Fibroblast of pulmonary artery (primary cell): ENCODE results near the gene C1QTNF9B.

ENCODE experiments used
- DNase-seq: peaks from one replicate; pipeline ENCODE4 v3.0.0-alpha.2; 2010; ENCODE audit warnings: low read depth
- H3K4me3 ChIP-seq: replicated peaks from 2 replicates; pipeline ENCODE4 v1.5.1; 2011; ENCODE audit warnings: low read depth, mild to moderate bottlenecking, control low read depth, low read length, moderate library complexity
- TF ChIP-seq, protein P1 (sequence below): IDR thresholded peaks from 2 replicates; pipeline ENCODE4 v1.5.1; 2011; ENCODE audit warnings: mild to moderate bottlenecking, control low read depth, low read length, inconsistent platforms; ENCODE audit errors: missing control alignments

Gene C1QTNF9B

DNA sequence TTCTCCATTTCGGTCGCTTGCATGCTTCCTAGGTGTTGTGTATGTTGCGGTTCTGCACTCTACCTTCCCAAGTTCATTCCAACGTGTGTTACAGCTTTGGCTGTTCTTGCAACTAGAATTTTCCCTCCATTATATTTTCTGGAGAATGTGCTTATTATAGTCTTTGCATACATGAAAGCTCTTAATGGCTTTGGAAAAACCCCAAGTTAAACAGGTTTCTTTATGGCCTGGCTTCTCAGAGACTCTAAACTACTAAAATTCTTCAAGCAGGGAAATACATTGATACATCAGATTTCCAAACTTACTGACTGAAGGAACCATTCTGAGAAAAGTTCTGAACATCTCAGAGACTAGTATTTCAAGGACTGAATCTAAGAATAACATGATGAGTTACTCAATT, 20.0 kb downstream of the C1QTNF9B start:
- H3K4me3 ChIP-seq, result no peak overlapping the region
- DNase-seq, result no peak
- TF ChIP-seq, protein P1, sequence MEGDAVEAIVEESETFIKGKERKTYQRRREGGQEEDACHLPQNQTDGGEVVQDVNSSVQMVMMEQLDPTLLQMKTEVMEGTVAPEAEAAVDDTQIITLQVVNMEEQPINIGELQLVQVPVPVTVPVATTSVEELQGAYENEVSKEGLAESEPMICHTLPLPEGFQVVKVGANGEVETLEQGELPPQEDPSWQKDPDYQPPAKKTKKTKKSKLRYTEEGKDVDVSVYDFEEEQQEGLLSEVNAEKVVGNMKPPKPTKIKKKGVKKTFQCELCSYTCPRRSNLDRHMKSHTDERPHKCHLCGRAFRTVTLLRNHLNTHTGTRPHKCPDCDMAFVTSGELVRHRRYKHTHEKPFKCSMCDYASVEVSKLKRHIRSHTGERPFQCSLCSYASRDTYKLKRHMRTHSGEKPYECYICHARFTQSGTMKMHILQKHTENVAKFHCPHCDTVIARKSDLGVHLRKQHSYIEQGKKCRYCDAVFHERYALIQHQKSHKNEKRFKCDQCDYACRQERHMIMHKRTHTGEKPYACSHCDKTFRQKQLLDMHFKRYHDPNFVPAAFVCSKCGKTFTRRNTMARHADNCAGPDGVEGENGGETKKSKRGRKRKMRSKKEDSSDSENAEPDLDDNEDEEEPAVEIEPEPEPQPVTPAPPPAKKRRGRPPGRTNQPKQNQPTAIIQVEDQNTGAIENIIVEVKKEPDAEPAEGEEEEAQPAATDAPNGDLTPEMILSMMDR, result no peak

DNA sequence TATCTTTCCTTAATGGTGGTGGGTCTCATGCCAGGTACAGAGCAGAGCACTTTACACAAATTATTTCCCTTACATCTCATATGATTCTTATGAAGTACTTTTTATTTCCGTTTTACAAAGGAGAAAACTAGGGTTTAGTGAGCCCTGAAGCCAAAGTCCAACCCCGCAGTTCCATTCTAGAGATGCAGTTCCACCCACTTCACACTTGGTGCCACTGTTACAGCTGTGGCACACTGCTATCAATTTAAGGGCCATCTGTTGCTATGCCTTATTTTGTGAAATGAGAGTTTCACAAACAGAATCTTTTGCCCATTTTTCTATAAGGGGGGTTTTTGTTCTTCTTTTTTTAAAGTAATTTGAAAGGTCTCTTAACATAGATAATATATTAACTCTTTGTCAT, 21.0 kb downstream of the C1QTNF9B start:
- DNase-seq, result peak; percentile 38
- TF ChIP-seq, protein P1, result peak; percentile 57
- no peak overlapping the region for H3K4me3 ChIP-seq

GRCh38 chr13:23871616-23872220, 25.6 kb downstream of the C1QTNF9B start:
- TF ChIP-seq, protein P1, result peak; percentile 46
- peak; percentile 61 for DNase-seq

GRCh38 chr13:23870356-23871140, 26.8 kb downstream of the C1QTNF9B start:
- no peak overlapping the region for H3K4me3 ChIP-seq
- no peak for DNase-seq
- TF ChIP-seq, protein P1, result no peak

More at GRCh38 chr13:23871616-23872220, 25.6 kb downstream of the C1QTNF9B start:
- H3K4me3 ChIP-seq, result no peak overlapping the region

GRCh38 chr13:23868521-23868920, 28.8 kb downstream of the C1QTNF9B start:
- H3K4me3 ChIP-seq, result no peak overlapping the region
- TF ChIP-seq, protein P1, result no peak
- peak; percentile 57 for DNase-seq

DNA sequence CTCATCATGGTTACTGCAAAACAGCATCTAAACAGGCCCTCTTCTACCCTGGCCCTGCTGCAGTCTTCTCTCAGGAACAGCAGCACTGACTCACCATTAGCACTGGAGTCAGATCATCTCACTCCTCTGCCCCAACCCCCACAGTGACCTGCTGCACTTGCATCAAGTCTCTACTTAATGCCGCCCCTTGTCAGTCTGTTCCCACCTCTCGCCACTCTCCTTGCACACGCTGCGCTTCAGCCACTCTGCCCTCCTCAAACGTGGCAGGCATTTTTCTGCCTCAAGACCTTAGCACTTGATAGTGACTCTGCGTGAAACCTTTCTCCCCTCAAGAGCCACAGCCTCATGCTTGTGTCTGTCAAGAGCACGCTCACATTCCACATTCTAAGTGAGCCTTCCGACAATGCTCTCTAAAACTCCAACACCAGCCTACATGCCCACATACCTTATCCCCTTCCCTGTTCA, 30.2 kb downstream of the C1QTNF9B start:
- TF ChIP-seq, protein P1, result no peak
- no peak overlapping the region for H3K4me3 ChIP-seq
- peak; percentile 41 for DNase-seq
